ENCODE measurements around the gene IQSEC1.

The IQSEC1 gene

GRCh38 chr3:13098192-13098988, 25.2 kb upstream of the IQSEC1 start:
- Mint-ChIP-seq H3K27me3 (peaks cover 11% of the 10 kb centered on the region), H3K9me3 (no peaks in the 10 kb centered on the region), H3K4me3 (no peak overlapping the region), H3K4me1 (peaks cover 17% of the 10 kb centered on the region), H3K36me3 (no peaks in the 10 kb centered on the region), H3K27ac (peak overlapping the region; percentile 11)
- ATAC-seq: no peak

- Mint-ChIP-seq H3K9me3 (no peaks in the 10 kb centered on the region), H3K27ac (no peak overlapping the region), H3K4me3 (no peak overlapping the region), H3K4me1 (peaks cover 31% of the 10 kb centered on the region), H3K27me3 (peaks cover 11% of the 10 kb centered on the region), H3K36me3 (no peaks in the 10 kb centered on the region)
- ATAC-seq: no peak
Measured at GRCh38 chr3:13096356-13096755, 23.1 kb upstream of the IQSEC1 start.

- Mint-ChIP-seq H3K4me3 (no peak overlapping the region), H3K9me3 (no peaks in the 10 kb centered on the region), H3K36me3 (no peaks in the 10 kb centered on the region), H3K4me1 (peaks cover 36% of the 10 kb centered on the region), H3K27me3 (peaks cover 11% of the 10 kb centered on the region), H3K27ac (no peak overlapping the region)
- ATAC-seq: no peak
Measured at GRCh38 chr3:13095408-13095937, 22.2 kb upstream of the IQSEC1 start.

- H3K9me3 Mint-ChIP-seq: no peaks in the 10 kb centered on the region
- peak overlapping the region; percentile 15 for H3K27ac Mint-ChIP-seq
- H3K36me3 Mint-ChIP-seq: no peaks in the 10 kb centered on the region
- no peak for ATAC-seq
- peaks cover 38% of the 10 kb centered on the region for H3K4me1 Mint-ChIP-seq
- peaks cover 11% of the 10 kb centered on the region for H3K27me3 Mint-ChIP-seq
- no peak overlapping the region for H3K4me3 Mint-ChIP-seq
Measured at GRCh38 chr3:13093687-13094086, 20.5 kb upstream of the IQSEC1 start.

- Mint-ChIP-seq H3K36me3 (no peaks in the 10 kb centered on the region), H3K27ac (no peak overlapping the region), H3K4me1 (peaks cover 38% of the 10 kb centered on the region), H3K9me3 (no peaks in the 10 kb centered on the region), H3K27me3 (peaks cover 11% of the 10 kb centered on the region), H3K4me3 (no peak overlapping the region)
- no peak for ATAC-seq
Measured at GRCh38 chr3:13092621-13093617, 19.7 kb upstream of the IQSEC1 start.

GRCh38 chr3:13091898-13092611, 18.8 kb upstream of the IQSEC1 start:
- no peak overlapping the region for H3K4me3 Mint-ChIP-seq
- no peaks in the 10 kb centered on the region for H3K9me3 Mint-ChIP-seq
- H3K27me3 Mint-ChIP-seq: peaks cover 11% of the 10 kb centered on the region
- peak; percentile 76 for ATAC-seq
- H3K27ac Mint-ChIP-seq: no peak overlapping the region
- H3K4me1 Mint-ChIP-seq: peaks cover 47% of the 10 kb centered on the region
- H3K36me3 Mint-ChIP-seq: no peaks in the 10 kb centered on the region

- Mint-ChIP-seq H3K27ac (peak overlapping the region; percentile 76), H3K4me3 (peak overlapping the region; percentile 7), H3K27me3 (no peaks in the 10 kb centered on the region), H3K9me3 (no peaks in the 10 kb centered on the region), H3K36me3 (no peaks in the 10 kb centered on the region), H3K4me1 (peaks cover 73% of the 10 kb centered on the region)
- peak; percentile 81 for ATAC-seq
Measured at GRCh38 chr3:13088028-13089006, 15.1 kb upstream of the IQSEC1 start.

- Mint-ChIP-seq H3K9me3 (no peaks in the 10 kb centered on the region), H3K27me3 (no peaks in the 10 kb centered on the region), H3K27ac (peak overlapping the region; percentile 76), H3K36me3 (no peaks in the 10 kb centered on the region), H3K4me3 (peak overlapping the region; percentile 3), H3K4me1 (peaks cover 74% of the 10 kb centered on the region)
- peak; percentile 1 for ATAC-seq
Measured at GRCh38 chr3:13087320-13087990, 14.2 kb upstream of the IQSEC1 start.

- H3K27ac Mint-ChIP-seq: peak overlapping the region; percentile 76
- no peaks in the 10 kb centered on the region for H3K36me3 Mint-ChIP-seq
- ATAC-seq: no peak
- no peaks in the 10 kb centered on the region for H3K27me3 Mint-ChIP-seq
- no peak overlapping the region for H3K4me3 Mint-ChIP-seq
- H3K9me3 Mint-ChIP-seq: no peaks in the 10 kb centered on the region
- H3K4me1 Mint-ChIP-seq: peaks cover 77% of the 10 kb centered on the region
Measured at GRCh38 chr3:13086531-13086981, 13.3 kb upstream of the IQSEC1 start.

GRCh38 chr3:13085846-13086179, 12.6 kb upstream of the IQSEC1 start:
- Mint-ChIP-seq H3K9me3 (no peaks in the 10 kb centered on the region), H3K36me3 (no peaks in the 10 kb centered on the region), H3K27ac (peak overlapping the region; percentile 76), H3K4me1 (peaks cover 71% of the 10 kb centered on the region), H3K27me3 (no peaks in the 10 kb centered on the region), H3K4me3 (no peak overlapping the region)
- ATAC-seq: no peak

- Mint-ChIP-seq H3K27me3 (no peaks in the 10 kb centered on the region), H3K4me1 (peaks cover 72% of the 10 kb centered on the region), H3K27ac (peak overlapping the region; percentile 76), H3K36me3 (no peaks in the 10 kb centered on the region), H3K9me3 (no peaks in the 10 kb centered on the region), H3K4me3 (no peak overlapping the region)
- no peak for ATAC-seq
Measured at GRCh38 chr3:13085081-13085845, 12.0 kb upstream of the IQSEC1 start.

GRCh38 chr3:13083898-13084297, 10.7 kb upstream of the IQSEC1 start:
- peak; percentile 88 for ATAC-seq
- H3K27ac Mint-ChIP-seq: peak overlapping the region; percentile 77
- no peaks in the 10 kb centered on the region for H3K36me3 Mint-ChIP-seq

GRCh38 chr3:13083254-13083653, 10.0 kb upstream of the IQSEC1 start:
- Mint-ChIP-seq H3K9me3 (no peaks in the 10 kb centered on the region), H3K4me1 (peaks cover 73% of the 10 kb centered on the region), H3K27ac (peak overlapping the region; percentile 77), H3K36me3 (no peaks in the 10 kb centered on the region), H3K27me3 (no peaks in the 10 kb centered on the region), H3K4me3 (no peak overlapping the region)
- no peak for ATAC-seq

More at GRCh38 chr3:13083898-13084297, 10.7 kb upstream of the IQSEC1 start:
- H3K9me3 Mint-ChIP-seq: no peaks in the 10 kb centered on the region
- peaks cover 80% of the 10 kb centered on the region for H3K4me1 Mint-ChIP-seq
- peak overlapping the region; percentile 16 for H3K4me3 Mint-ChIP-seq
- H3K27me3 Mint-ChIP-seq: no peaks in the 10 kb centered on the region

Measured in stimulated activated memory B cell treated with anti-CD40 and anti-IgM and Interleukin-4, amounts not matched to agents 10 μg/mL and 1 μg/mL and 100 μg/mL, for 72 hours (primary cell).